MV-4-11 (cell line): ENCODE measurements around the gene FAM181B.
A peak's percentile ranks its signal among the peaks of the same experiment; 100 is the strongest.

Source experiments
- DNase-seq: peaks from one replicate; lab custom pipeline; 2025; lab: John Stamatoyannopoulos, UW

Gene FAM181B

DNA sequence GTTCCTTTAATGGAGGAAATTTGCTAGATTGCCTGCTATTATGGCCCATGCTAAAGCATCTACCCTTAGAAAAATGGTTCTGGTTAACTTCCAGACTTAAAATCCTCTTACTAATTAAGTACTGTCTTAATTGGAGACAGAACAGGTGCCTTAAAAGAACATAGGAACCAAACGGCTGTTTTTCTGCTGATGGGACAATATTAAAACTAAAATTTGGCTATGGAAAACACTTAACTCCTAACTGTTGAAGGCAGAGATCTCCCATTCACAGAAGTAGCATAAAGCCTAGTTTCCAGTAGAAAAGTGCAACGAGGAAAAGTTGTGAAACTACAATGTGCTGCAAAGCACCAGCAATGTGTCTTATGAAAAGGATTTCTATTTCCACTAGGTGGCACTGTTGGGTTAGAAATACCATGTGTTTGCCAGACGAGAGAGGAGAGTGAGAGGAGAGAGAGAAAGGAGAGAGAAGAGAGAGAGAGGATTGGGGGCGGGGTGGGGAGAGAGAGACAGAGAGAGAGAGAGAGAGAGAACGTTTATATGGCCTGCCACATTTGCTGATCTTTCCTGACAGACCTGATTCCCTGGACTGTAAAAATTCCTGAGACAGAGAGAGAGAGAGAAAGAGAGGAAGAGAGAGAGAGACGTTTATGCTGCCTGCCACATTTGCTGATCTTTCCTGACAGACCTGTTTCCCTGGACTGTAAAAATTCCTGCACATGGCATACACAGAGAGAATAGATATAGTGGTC lies 51.5 kb downstream of the FAM181B start:
- peak; percentile 72 for DNase-seq

DNA sequence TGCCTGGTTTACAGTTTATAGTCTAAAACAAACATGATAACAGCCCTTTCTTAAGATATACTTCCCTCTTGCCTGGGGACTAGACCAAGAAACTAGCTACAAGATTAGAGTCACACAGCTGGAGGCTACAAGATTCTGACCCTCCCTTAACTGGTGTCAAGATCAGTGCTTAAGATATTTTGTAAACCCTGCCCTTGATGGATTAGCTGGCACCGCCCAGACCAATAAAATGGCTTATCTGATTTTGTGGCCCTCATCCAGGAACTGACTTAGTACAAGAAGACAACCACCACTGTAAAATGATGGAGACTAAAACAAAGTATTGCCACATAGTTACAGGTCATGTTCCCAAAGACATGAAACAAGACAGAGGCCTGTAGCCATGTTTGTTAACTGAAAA lies 53.4 kb downstream of the FAM181B start:
- DNase-seq, result no peak
